HG02870 (cell line): ENCODE measurements around the gene CRISPLD2.
"Not testable (repeated sequence)": the region's sequence is repeated elsewhere in the genome, so short reads cannot be mapped to it uniquely, and the experiment has no call there.

ENCODE experiments used
- ATAC-seq: cut with Tn5 transposase; IDR thresholded peaks from one replicate; pipeline ENCODE4 v1.9.1; 2021; ENCODE audit warnings: mild to moderate bottlenecking, moderate library complexity; ENCODE audit not compliant: unreplicated experiment

Gene CRISPLD2

GRCh38 chr16:84821179-84821578 is 1.4 kb downstream of the CRISPLD2 start:
- no peak for ATAC-seq

- ATAC-seq = no peak
Observed at GRCh38 chr16:84821728-84822689, 2.2 kb downstream of the CRISPLD2 start.

GRCh38 chr16:84822990-84823389 is 3.2 kb downstream of the CRISPLD2 start:
- ATAC-seq = no peak

- no peak for ATAC-seq
Observed at GRCh38 chr16:84823484-84823883, 3.7 kb downstream of the CRISPLD2 start.

GRCh38 chr16:84823926-84824325 is 4.1 kb downstream of the CRISPLD2 start:
- ATAC-seq = no peak

- ATAC-seq = no peak
Observed at GRCh38 chr16:84825896-84826557, 6.2 kb downstream of the CRISPLD2 start.

GRCh38 chr16:84826558-84826941 is 6.8 kb downstream of the CRISPLD2 start:
- no peak for ATAC-seq

- ATAC-seq = no peak
Observed at GRCh38 chr16:84827131-84827574, 7.4 kb downstream of the CRISPLD2 start.

- ATAC-seq = no peak
Observed at GRCh38 chr16:84827897-84828296, 8.1 kb downstream of the CRISPLD2 start.

GRCh38 chr16:84828322-84828721 is 8.5 kb downstream of the CRISPLD2 start:
- ATAC-seq = no peak

- ATAC-seq = no peak
Observed at GRCh38 chr16:84829168-84829965, 9.6 kb downstream of the CRISPLD2 start.

- ATAC-seq = no peak
Observed at GRCh38 chr16:84830765-84831384, 11.1 kb downstream of the CRISPLD2 start.

GRCh38 chr16:84831728-84832127 is 11.9 kb downstream of the CRISPLD2 start:
- not testable (repeated sequence) for ATAC-seq

GRCh38 chr16:84832488-84833143 is 12.8 kb downstream of the CRISPLD2 start:
- no peak for ATAC-seq

GRCh38 chr16:84833144-84833500 is 13.3 kb downstream of the CRISPLD2 start:
- ATAC-seq = no peak

GRCh38 chr16:84833542-84834402 is 14.0 kb downstream of the CRISPLD2 start:
- ATAC-seq = no peak

GRCh38 chr16:84834403-84834772 is 14.6 kb downstream of the CRISPLD2 start:
- no peak for ATAC-seq

GRCh38 chr16:84836234-84836647 is 16.5 kb downstream of the CRISPLD2 start:
- ATAC-seq = no peak

- no peak for ATAC-seq
Observed at GRCh38 chr16:84836967-84837366, 17.2 kb downstream of the CRISPLD2 start.
